Measurements from ENCODE around the gene LDB1.
A peak's percentile ranks its signal among the peaks of the same experiment; 100 is the strongest.

LDB1 gene

GRCh38 chr10:102064868-102065560 is 55.2 kb downstream of the LDB1 start, which contains the start of gene HPS6:
Gene HPS6 (plus strand): TSS chr10:102065349. CDS start chr10:102065475, 126 bp downstream.
- Mint-ChIP-seq H3K27me3 (no peaks in the 10 kb centered on the region), H3K4me3 (peak within 1 kb of the TSS; percentile 90 to 96), H3K27ac (peak within 1 kb of the TSS; percentile 97), H3K9me3 (no peaks in the 10 kb centered on the region), H3K4me1 (peaks cover 45% of the 10 kb centered on the region)
- ATAC-seq (peak; percentile 98), DNase-seq (peak; percentile 88 to 90)

GRCh38 chr10:102064503-102064867 is 55.7 kb downstream of the LDB1 start:
- no peak for DNase-seq
- Mint-ChIP-seq H3K27me3 (no peaks in the 10 kb centered on the region), H3K4me3 (peak overlapping the region; percentile 90 to 96), H3K4me1 (peaks cover 43% of the 10 kb centered on the region), H3K9me3 (no peaks in the 10 kb centered on the region), H3K27ac (peak overlapping the region; percentile 97)
- no peak for ATAC-seq

- no peak overlapping the region for H3K27ac Mint-ChIP-seq
- H3K27me3 Mint-ChIP-seq = no peaks in the 10 kb centered on the region
- DNase-seq (no peak), ATAC-seq (no peak)
- peaks cover 26% of the 10 kb centered on the region for H3K4me1 Mint-ChIP-seq
- no peaks in the 10 kb centered on the region for H3K9me3 Mint-ChIP-seq
- H3K4me3 Mint-ChIP-seq = no peak overlapping the region
These were observed 60.2 kb downstream of the LDB1 start for GRCh38 chr10:102059987-102060386.

Data from stimulated activated naive CD8-positive, alpha-beta T cell treated with anti-CD3 and anti-CD28 coated beads, Interleukin-15, amount 100 ng/mL, for 72 hours (primary cell).